Karpas-422 (cell line): ENCODE measurements around the gene RASAL1. TPM values are rescaled to one million over a fixed set of nuclear protein-coding genes. Genes with fewer than 3 reads are reported as not detected.
A peak's percentile ranks its signal among the peaks of the same experiment; 100 is the strongest.

Experiments used
- DNase-seq: peaks from one replicate; pipeline ENCODE4 v3.0.0-alpha.2; 2015
- H2AFZ ChIP-seq: fragments of 200-600 bp; sonication (generic); 2 replicates; pipeline ENCODE4 v1.6.1; 2014; ENCODE audit warnings: antibody characterized with exemption, low read length, mixed read lengths
- H3K27ac ChIP-seq: fragments of 200-600 bp; sonication (generic); 2 replicates; pipeline ENCODE4 v1.5.1; 2014; ENCODE audit warnings: mild to moderate bottlenecking, low read length, moderate library complexity
- H3K27me3 ChIP-seq: fragments of 200-600 bp; sonication (generic); 2 replicates; pipeline ENCODE4 v1.6.1; 2014; ENCODE audit warnings: low read length, mixed read lengths
- H3K36me3 ChIP-seq: fragments of 200-600 bp; sonication (generic); 2 replicates; pipeline ENCODE4 v1.6.1; 2014; ENCODE audit warnings: low read length, mixed read lengths; ENCODE audit not compliant: insufficient read depth
- H3K4me1 ChIP-seq: fragments of 200-600 bp; sonication (generic); 2 replicates; pipeline ENCODE4 v1.6.1; 2014; ENCODE audit warnings: mild to moderate bottlenecking, low read length, mixed read lengths
- H3K4me2 ChIP-seq: fragments of 200-600 bp; sonication (generic); 2 replicates; pipeline ENCODE4 v1.6.1; 2014; ENCODE audit warnings: low read length, low read depth, mild to moderate bottlenecking; ENCODE audit not compliant: poor library complexity, severe bottlenecking
- H3K4me3 ChIP-seq: fragments of 200-600 bp; sonication (generic); 2 replicates; pipeline ENCODE4 v1.5.1; 2014; ENCODE audit warnings: mild to moderate bottlenecking, antibody characterized with exemption, low read length, mixed read lengths
- H3K79me2 ChIP-seq: fragments of 200-600 bp; sonication (generic); 2 replicates; pipeline ENCODE4 v1.6.1; 2014; ENCODE audit warnings: mild to moderate bottlenecking, low read length, mixed read lengths
- H3K9ac ChIP-seq: fragments of 200-600 bp; sonication (generic); 2 replicates; pipeline ENCODE4 v1.6.0; 2014; ENCODE audit warnings: low read length
- H3K9me2 ChIP-seq: fragments of 200-600 bp; sonication (generic), shearing (Covaris generic); replicated peaks from 2 replicates; pipeline ENCODE4 v1.6.0; 2014; ENCODE audit warnings: mild to moderate bottlenecking, low read length, moderate library complexity; ENCODE audit not compliant: insufficient read depth
- H3K9me3 ChIP-seq: fragments of 300-700, 200-600 bp; sonication (generic); 2 replicates; pipeline ENCODE4 v1.6.1; 2014; ENCODE audit warnings: low read length, mixed read lengths
- H4K20me1 ChIP-seq: fragments of 200-600 bp; sonication (generic); 2 replicates; pipeline ENCODE4 v1.6.1; 2014; ENCODE audit warnings: mild to moderate bottlenecking, antibody characterized with exemption, low read length, low read depth; ENCODE audit not compliant: insufficient read depth
- total RNA-seq: library from RNA; depleted of rRNA; stranded (reverse); fragments of >200 nt; shearing (Covaris generic); gene quantifications from 2 replicates; pipeline ENCODE4 v1.2.3, GENCODE V29; 2014; ENCODE audit warnings: low replicate concordance

The RASAL1 gene
- total RNA-seq, 1 experiment from 2014 or later: 3.4 TPM

DNA sequence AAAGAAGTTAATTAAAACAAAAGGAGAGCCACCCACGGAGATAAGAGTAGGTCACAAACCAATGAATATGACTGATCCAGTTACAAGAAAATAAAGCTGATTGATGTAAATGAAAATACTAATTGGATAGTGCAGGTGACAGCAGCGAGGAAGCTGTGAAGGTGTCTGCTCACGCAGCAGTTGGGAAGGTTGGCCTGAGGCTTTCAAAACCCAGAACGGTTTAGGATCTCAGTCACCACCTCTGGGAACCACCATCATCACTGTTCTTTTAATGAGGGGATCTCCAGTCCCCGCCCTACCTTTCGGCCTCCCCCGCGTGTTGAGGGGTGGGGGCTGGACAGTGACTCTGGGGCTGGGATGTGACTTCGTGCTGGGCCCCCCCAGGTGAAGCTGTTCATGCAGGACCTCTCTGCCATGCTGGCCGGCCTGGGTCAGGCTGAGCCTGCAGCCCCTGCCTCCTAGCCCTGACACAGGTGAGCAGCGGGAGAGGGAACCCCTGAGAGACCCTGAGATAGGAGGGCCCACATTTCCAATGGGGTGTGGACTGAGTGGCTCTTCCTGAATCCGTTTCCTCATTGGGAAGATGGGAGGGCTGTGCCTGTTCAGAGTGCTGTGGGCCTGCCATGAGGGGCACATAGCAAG, 21.8 kb upstream of the RASAL1 start:
- H3K27me3 ChIP-seq: no peaks in the 10 kb centered on the region
- H3K9me2 ChIP-seq: no peaks in the 10 kb centered on the region
- peaks cover 30% of the 10 kb centered on the region for H4K20me1 ChIP-seq
- no peak overlapping the region for H3K4me2 ChIP-seq
- peaks cover 31% of the 10 kb centered on the region for H3K36me3 ChIP-seq
- no peak for DNase-seq
- no peaks in the 10 kb centered on the region for H3K9me3 ChIP-seq
- H3K9ac ChIP-seq: no peak overlapping the region
- peaks cover 31% of the 10 kb centered on the region for H3K4me1 ChIP-seq
- no peak overlapping the region for H2AFZ ChIP-seq
- no peak overlapping the region for H3K4me3 ChIP-seq
- H3K79me2 ChIP-seq: 0 out of 2 replicates have a peak, but pooled peaks cover 6% of the 10 kb centered on the region
- H3K27ac ChIP-seq: no peak overlapping the region

DNA sequence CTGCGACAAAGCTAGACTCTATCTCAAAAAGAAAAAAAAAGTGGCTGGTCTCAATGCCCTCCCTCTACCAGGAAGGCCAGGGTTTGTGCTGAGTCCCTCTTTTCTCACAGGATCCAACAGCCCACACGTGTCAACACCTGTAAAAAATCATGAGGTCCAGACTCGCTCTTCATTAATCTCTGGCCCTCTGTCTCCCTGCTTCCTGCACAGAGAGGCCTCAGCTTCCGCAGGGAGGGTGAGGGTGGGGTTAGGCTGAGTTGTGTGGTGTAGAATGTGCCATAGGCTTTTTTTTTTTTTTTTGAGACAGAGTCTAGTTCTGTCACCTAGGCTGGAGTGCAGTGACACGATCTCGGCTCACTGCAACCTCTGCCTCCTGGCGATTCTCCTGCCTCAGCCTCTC, 20.1 kb upstream of the RASAL1 start:
- no peak overlapping the region for H3K4me3 ChIP-seq
- no peaks in the 10 kb centered on the region for H3K9me2 ChIP-seq
- H3K36me3 ChIP-seq: peaks cover 29% of the 10 kb centered on the region
- H3K4me2 ChIP-seq: no peak overlapping the region
- H3K79me2 ChIP-seq: 0 out of 2 replicates have a peak, but pooled peaks cover 5% of the 10 kb centered on the region
- H2AFZ ChIP-seq: no peak overlapping the region
- H3K9ac ChIP-seq: no peak overlapping the region
- H4K20me1 ChIP-seq: peaks cover 18% of the 10 kb centered on the region
- H3K27me3 ChIP-seq: no peaks in the 10 kb centered on the region
- no peak for DNase-seq
- no peak overlapping the region for H3K27ac ChIP-seq
- H3K9me3 ChIP-seq: no peaks in the 10 kb centered on the region
- H3K4me1 ChIP-seq: peaks cover 19% of the 10 kb centered on the region

DNA sequence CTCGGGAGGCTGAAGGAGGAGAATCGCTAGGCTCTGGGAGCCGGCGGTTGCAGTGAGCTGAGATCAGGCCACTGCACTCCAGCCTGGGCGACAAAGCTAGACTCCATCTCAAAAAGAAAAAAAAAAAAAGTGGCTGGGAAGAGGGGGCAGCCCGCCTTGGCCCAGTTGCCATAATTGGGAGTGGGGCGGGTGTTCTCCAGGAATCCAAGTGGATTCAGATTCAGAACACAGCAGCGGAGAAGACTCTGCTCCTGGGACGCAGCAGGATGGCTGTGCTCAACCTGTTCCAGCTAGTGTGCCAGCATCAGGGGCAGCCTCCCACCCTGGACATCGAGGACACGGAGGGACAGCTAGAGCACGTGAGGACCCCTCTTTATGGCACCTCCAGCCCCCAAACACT, 19.5 kb upstream of the RASAL1 start:
- H3K36me3 ChIP-seq: peaks cover 23% of the 10 kb centered on the region
- no peaks in the 10 kb centered on the region for H3K27me3 ChIP-seq

GRCh38 chr12:113154351-113154973, 18.9 kb upstream of the RASAL1 start:
- Histone ChIP-seq H3K4me3 (peak overlapping the region; percentile 54; the same call in 1 of the 2 replicates), H3K9me2 (no peaks in the 10 kb centered on the region), H3K27ac (no peak overlapping the region), H3K9me3 (no peaks in the 10 kb centered on the region), H4K20me1 (0 out of 2 replicates have a peak, but pooled peaks cover 7% of the 10 kb centered on the region), H3K4me1 (peaks cover 19% of the 10 kb centered on the region), H3K4me2 (peak overlapping the region; percentile 68), H3K36me3 (peaks cover 17% of the 10 kb centered on the region), H3K9ac (peak overlapping the region; percentile 39; the same call in 1 of the 2 replicates), H3K79me2 (no peaks in the 10 kb centered on the region), H3K27me3 (no peaks in the 10 kb centered on the region), H2AFZ (no peak overlapping the region)
- peak; percentile 67 for DNase-seq

More for the DNA sequence above, 19.5 kb upstream of the RASAL1 start:
- no peak for DNase-seq
- Histone ChIP-seq H2AFZ (no peak overlapping the region), H3K9me3 (no peaks in the 10 kb centered on the region), H3K4me2 (peak overlapping the region; percentile 68), H3K4me1 (peaks cover 19% of the 10 kb centered on the region), H3K79me2 (no peaks in the 10 kb centered on the region), H3K27ac (no peak overlapping the region), H4K20me1 (peaks cover 12% of the 10 kb centered on the region), H3K9me2 (no peaks in the 10 kb centered on the region), H3K4me3 (no peak overlapping the region; the same call in 1 of the 2 replicates), H3K9ac (no peak overlapping the region)

DNA sequence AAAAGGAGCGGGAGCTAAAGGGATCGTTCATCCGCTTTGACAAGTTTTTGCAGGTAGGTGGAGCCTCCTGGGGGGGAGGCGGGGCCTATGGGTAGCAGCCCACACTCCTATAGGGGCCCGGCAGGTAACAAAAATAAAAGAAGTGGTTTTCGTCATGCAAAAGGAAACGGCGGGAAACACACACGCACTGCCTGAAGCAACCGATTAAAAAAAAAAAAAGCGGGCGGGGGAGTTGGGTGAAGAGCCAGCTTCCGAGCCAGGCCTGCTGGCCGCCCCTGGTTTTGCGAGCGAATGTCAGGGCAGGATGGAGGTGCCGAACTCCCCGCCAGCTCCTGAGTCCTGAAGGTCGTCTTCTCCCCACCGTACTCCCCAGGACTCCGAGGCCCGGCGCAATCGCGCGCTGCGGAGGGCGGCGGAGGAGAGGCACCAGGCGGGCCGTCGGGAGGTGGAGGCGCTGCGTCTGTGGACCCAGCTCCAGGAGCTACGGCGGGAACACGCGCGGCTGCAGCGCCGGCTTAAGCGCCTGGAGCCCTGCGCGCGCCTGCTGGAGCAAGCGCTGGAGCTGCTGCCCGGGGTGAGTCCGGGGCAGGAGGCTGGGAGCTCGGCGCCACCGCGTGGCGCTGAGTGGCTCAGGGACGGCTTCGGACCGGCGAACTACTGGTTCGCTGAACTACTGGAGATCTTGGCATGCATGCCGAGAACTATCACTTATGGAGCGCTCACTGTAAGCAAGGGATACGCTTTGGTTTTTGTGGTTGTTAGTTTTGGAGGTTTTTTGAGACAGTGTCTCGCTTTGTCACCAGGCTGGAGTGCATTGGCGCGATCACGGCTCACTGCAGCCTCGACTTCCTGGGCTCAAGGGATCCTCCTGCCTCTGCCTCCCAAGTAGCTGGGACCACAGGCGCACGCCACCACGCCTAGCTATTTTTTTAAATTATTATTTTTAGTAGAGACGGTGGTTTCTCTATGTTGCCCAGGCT, 17.6 kb upstream of the RASAL1 start:
- H3K4me2 ChIP-seq: peak overlapping the region; percentile 75
- peak overlapping the region; percentile 57 for H3K9ac ChIP-seq
- peaks cover 19% of the 10 kb centered on the region for H3K4me1 ChIP-seq
- peak; percentile 89 for DNase-seq
- peak overlapping the region; percentile 65 for H3K4me3 ChIP-seq
- 0 out of 2 replicates have a peak, but pooled peaks cover 3% of the 10 kb centered on the region for H4K20me1 ChIP-seq
- H3K36me3 ChIP-seq: 0 out of 2 replicates have a peak, but pooled peaks cover 5% of the 10 kb centered on the region
- no peaks in the 10 kb centered on the region for H3K9me2 ChIP-seq
- H3K79me2 ChIP-seq: no peaks in the 10 kb centered on the region
- H2AFZ ChIP-seq: peak overlapping the region; percentile 26; the same call in 1 of the 2 replicates
- no peaks in the 10 kb centered on the region for H3K27me3 ChIP-seq
- no peak overlapping the region for H3K27ac ChIP-seq
- no peaks in the 10 kb centered on the region for H3K9me3 ChIP-seq

DNA sequence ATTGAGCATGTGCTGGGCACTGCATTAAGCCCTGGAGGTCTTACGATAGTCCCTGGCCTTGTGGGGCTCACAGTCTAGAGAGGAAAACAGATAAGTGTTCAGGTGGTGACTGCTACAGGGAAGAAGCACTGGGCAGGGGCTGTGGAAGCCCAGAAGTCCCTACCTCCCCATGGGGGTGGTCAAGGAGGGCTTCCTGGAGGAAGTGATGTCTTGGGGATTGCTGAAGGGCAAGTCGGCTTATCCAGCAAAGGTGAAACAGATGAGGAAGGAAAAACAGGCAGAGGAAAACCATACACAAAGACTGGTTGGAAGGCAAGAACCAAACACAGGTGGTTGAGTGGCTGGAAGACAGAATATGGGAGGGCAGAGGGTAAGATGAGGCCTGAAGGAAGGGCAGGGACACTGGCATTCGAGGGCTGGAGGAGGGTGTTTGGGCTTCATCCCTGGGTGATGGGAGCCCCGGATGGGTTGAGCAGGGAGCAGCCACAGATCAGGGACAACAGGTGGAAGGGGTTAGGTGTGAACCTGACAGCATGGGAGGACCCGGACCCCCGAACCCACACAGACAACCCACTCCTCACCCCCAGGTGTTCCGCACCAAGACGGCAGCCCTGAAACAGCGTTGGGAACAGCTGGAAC, 16.8 kb upstream of the RASAL1 start:
- no peak for DNase-seq
- Histone ChIP-seq H3K9me2 (no peaks in the 10 kb centered on the region), H3K4me1 (peaks cover 19% of the 10 kb centered on the region), H3K27ac (no peak overlapping the region), H4K20me1 (no peaks in the 10 kb centered on the region), H3K36me3 (no peaks in the 10 kb centered on the region), H3K79me2 (no peaks in the 10 kb centered on the region), H3K9me3 (no peaks in the 10 kb centered on the region), H3K9ac (no peak overlapping the region), H3K27me3 (no peaks in the 10 kb centered on the region), H3K4me3 (peak overlapping the region; percentile 65; the same call in 1 of the 2 replicates), H2AFZ (no peak overlapping the region; the same call in 1 of the 2 replicates), H3K4me2 (peak overlapping the region; percentile 75)

GRCh38 chr12:113151655-113152054, 16.1 kb upstream of the RASAL1 start:
- H3K4me3 ChIP-seq: no peak overlapping the region
- no peak overlapping the region for H3K27ac ChIP-seq
- no peaks in the 10 kb centered on the region for H3K36me3 ChIP-seq
- no peak overlapping the region for H3K9ac ChIP-seq
- DNase-seq: no peak
- no peaks in the 10 kb centered on the region for H3K9me2 ChIP-seq
- H3K79me2 ChIP-seq: no peaks in the 10 kb centered on the region
- H3K27me3 ChIP-seq: no peaks in the 10 kb centered on the region
- H2AFZ ChIP-seq: no peak overlapping the region
- H3K4me2 ChIP-seq: no peak overlapping the region
- H4K20me1 ChIP-seq: no peaks in the 10 kb centered on the region
- H3K4me1 ChIP-seq: peaks cover 19% of the 10 kb centered on the region
- no peaks in the 10 kb centered on the region for H3K9me3 ChIP-seq
